ENCODE data around the gene KRT79.
"Not testable (repeated sequence)": the region's sequence is repeated elsewhere in the genome, so short reads cannot be mapped to it uniquely, and the experiment has no call there.

The KRT79 gene

DNA sequence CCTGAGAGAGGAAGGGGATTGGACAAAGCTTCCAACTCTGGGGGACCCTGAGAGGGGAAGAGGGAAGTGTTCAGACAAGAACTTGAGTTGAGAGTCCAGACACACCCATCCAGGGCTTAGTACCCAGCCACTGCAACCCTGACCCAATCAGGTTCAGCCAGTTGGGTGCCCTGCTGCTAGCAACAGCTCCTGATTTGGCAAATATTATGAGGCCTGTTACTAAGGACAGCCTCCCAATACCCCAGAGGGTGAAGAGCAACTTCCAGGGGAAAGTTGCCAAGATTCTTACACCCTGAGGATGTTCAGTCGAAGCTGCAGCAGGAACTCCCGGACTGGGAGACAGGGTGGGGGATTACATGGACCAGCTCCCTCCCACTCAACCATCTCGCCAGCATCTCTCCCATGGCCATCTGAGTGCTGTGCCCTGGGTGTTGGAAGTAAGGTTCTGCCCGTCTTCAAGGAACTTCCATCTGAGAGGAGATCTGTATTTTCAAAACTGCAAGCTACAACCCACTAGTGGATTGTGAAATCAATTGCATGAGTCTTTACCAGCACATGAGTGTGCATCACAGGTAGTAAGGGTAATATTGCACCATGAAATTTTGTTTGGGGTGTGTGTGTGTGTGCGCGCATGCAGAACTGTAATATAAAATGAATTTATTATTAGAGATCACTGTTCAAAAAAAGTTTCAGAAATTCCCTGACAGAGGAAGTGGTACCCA is 26.2 kb upstream of the KRT79 start:
- no peak for DNase-seq

DNA sequence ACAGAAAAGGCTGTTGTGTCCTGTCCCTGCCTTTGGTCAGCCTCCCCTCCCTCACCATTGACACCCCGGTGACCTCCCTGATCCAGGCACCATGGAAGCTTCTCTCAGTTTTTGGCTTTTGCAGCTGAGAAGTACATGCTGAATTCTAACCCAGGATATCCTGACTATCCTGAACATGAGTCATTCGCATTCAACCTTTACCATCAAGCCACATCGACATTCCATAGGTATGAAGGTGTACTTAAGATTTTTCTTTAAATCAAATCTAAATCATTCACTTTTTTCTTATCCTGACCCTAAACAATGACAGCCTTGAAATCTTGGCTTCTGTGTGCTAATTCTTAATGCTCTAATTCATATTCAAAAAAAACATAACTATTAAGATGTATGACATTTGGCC is 23.4 kb upstream of the KRT79 start:
- DNase-seq = no peak

DNA sequence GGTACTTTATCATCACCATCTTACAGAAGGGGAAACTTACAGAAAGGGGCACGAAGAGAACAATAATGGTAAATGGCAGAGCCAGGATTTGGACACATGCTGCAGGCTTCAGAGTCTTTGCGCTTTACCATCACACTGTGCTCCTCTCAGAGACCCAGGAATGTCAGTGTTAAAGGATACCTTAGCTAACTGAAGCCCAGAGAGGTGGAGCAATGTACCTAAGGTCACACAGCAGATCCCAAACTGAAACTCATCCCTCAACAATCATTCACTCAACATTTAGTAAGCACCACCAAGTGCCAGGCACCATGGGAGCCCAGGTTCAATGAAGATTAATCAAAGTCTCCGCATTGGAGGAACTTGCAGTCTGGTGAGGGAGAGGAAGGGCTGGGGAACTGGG is 22.7 kb upstream of the KRT79 start:
- DNase-seq = no peak

DNA sequence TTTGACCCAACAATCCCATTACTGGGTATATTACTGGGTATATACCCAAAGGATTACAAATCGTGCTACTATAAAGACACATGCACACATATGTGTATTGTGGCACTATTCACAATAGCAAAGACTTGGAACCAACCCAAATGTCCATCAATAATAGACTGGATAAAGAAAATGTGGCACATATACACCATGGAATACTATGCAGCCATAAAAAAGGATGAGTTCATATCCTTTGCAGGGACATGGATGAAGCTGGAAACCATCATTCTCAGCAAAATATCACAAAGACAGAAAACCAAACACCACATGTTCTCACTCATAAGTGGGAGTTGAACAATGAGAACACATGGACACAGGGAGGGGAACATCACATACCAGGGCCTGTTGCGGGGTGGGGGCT is 22.0 kb upstream of the KRT79 start:
- DNase-seq = not testable (repeated sequence)

DNA sequence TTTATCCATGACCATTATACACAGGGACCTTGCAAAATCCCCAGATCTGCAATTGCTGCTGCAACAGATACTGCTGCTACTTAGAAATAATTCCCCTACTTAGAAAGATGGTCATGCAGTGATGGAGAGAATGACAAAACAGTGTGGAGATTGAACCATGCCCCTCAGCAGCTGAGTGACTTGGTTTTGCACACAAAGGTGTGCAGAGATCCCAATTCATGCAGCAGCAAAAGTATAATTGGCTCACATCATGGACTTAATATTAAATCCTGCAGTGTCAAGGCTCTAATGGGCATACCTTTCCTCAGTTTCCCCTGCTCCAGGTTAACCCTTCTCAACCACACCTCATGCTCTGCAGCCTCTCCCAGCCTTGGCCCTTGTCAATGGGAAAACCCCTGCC is 17.7 kb upstream of the KRT79 start:
- no peak for DNase-seq

DNA sequence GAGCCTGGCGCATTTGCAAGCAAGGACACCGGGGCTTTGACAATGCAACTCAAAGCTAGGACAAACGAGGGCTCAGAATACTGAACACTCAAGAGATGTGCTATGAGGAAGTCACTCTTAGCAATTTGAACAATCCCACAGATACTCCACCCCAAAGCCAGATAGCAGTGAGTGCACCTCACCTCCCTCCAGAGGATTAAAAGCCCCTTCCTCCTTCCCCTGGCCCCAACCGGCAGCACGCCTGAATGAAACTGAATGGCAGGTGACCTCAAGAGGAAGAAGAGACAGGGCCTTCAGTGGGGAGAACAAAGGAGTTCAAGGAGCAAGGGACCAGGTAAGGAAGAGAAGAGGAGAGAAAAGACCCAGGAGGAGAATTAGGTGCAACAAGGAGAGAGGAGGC is 16.6 kb upstream of the KRT79 start:
- DNase-seq = no peak

DNA sequence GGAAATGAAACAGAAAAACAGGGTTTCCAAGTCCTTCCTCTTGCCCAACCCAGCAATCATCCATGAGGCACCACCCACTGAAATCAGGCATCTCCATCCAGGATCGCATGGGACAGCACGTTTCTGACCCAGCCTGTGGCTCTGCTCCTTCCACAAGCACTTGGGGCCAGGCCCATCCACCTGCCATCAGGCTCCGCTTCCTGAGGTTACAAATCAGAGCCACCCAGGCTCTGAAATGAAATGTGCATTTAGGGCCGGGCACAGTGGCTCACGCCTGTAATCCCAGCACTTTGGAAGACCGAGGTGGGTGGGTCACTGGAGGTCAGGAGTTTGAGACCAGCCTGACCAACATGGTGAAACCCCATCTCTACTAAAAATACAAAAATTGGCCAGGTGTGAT is 15.4 kb upstream of the KRT79 start:
- DNase-seq = no peak

DNA sequence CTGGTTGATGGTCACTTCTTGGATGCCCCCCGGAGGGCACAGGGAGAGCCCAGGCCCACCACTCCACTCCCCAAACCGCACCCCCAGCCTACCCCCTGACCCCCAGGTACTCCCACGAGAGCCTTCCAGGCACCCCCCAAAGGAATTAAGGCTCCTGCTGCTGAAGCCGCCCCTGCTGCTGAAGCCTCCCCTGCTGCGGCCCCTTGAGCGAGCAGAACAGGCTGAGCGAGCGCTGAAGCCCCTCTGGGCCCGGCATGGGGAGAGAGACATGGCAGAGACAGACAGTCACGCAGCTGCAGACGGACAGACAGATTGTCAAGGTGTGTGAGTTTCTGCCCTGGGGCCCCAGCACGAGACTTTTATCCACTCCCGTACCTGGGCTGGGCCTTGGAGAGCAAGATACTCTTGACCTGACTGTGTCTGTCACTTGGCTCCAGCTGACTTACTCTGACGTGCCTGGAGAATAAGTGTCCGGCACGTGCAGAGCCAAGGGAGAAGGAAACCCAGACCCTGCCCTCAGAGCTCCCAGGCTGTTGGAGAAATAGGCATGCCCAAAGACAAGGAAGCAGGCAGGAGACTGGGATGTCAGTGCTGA is 14.6 kb upstream of the KRT79 start, which contains the start of gene KRT78:
Gene KRT78, minus strand, starts transcription at position 334 of the 595 bp plus-strand sequence. Its CDS starts 64 bp downstream, at position 270.
- DNase-seq = no peak

DNA sequence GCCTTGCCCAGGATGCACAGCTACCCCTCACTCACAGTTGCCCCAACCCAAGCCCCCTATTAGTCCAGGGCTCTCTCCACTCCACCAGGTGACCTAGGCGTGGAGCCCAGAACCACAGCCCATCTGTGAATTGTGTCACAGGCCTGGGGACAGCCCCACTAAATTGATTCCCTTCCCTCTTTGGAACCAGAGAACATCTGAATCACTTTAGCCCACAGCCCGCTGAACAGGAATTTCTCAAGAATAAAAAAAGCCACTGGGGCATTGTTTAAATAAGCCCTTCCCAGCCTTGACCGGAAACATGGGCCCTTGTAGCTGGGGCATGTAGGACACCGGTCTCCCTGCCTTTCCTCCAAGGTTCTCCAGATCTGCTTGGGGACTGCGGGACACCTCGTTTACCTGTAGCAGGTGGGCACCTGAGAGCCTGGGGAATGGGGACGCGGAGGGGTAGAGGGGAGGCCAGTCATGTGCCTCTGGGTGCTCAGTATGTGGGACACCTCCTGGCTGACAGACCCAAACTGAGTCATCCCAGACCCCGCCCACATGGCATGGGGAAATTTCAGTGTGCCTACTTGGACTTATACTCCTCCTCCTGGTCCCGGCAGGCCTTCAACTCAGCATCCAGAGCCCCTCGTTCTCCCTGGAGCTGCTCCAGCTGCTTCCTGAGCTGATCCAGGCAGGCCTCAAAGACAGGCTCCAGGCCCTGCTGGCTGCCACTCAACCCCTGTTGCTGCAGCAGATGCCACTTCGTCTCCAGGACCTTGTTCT is 13.4 kb upstream of the KRT79 start:
- no peak for DNase-seq

DNA sequence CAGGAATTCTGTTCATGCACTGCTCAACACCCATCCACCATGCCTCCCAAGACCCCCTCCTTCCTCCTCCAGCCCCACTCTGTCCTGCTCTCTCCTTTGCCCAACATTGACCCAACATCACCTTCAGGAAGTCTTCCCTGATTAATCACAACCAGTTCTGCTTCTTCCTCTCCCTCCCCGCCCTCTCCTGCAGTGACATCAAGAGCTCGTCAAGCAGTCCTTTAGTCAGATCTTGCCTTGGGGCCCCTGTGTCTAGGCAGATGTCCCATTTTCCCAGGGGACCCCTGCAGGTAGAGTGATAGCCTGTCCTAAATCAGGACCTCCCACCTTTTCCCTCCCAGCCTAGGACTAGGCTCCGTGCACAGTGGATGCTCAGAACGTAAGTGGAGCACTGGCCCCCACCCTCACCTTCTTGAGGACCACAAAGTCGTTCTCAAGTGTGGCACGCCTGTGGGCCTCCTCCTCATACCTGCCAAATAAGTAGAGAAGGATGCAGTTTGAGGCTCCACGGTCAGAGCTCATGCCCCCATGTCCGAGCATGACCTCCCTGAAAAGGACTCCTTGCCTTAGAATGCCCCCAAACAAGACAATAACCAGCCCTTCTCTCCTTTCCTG is 12.4 kb upstream of the KRT79 start:
- no peak for DNase-seq

DNA sequence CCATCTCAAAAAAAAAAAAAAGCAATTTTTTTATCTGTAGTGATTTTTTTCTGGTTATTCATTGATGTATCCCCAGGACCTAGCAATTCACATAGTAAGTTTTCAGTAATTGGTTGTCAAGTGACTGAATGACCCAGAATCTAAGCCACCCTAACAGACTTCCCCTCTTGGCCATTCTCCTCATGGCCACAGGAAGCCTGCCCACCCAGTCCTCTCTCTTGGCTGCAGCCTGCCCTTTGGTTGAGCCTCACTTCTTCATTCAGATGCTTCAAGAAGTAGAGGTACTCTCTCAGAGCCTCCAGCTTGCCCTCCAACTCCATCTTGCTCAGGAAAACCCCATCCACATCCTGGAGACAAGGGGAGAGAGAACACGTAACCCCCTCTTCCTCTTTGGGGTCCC is 11.8 kb upstream of the KRT79 start:
- no peak for DNase-seq

DNA sequence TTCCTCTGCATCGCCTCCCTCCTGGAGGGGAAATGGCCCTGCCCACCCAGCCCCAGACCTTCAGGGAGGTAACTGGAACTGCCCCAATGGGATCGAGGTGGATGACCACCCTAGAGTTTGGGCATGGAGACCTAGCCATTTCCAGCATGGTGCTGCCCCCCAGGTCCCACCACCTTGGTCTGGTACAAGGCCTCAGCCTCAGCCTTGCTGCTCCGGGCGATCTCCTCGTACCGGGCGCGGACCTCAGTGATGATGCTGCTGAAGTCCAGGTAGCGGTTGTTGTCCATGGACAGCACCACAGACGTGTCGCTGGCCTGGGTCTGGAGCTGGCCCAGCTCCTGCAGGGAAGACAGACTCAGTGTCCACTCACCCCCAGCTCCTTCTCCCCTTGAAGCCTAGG is 10.3 kb upstream of the KRT79 start:
- DNase-seq = no peak

DNA sequence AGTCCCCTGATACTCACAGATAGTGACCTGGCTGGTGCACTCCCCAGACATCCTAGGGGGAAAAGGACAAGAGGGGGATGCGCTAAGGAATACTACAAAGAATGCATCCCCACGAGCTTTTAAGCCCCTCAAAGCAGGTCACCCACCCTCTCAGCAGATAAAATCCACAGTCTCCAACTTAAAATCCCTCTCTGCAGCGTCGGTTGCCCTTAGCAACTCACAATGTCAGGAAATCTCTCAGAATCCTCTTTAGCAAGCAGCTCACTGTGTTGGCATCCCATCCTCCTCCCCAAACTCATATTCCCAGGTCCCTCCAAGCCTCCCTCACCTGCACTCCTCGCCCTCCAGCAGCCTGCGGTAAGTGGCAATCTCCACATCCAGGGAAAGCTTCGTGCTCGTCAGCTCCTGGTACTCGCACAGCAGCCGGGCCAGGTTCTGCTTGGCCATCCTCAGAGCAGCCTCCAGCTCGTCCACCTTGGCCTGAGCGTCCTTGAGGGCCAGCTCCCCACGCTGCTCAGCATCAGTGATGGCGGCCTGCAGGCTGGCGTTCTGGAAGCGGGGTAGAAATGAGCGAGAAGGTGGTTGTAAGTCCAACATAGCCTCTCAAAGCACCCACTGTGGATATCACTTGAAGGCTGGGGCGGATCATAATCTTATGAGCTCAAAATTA is 5.5 kb upstream of the KRT79 start:
- DNase-seq = no peak

DNA sequence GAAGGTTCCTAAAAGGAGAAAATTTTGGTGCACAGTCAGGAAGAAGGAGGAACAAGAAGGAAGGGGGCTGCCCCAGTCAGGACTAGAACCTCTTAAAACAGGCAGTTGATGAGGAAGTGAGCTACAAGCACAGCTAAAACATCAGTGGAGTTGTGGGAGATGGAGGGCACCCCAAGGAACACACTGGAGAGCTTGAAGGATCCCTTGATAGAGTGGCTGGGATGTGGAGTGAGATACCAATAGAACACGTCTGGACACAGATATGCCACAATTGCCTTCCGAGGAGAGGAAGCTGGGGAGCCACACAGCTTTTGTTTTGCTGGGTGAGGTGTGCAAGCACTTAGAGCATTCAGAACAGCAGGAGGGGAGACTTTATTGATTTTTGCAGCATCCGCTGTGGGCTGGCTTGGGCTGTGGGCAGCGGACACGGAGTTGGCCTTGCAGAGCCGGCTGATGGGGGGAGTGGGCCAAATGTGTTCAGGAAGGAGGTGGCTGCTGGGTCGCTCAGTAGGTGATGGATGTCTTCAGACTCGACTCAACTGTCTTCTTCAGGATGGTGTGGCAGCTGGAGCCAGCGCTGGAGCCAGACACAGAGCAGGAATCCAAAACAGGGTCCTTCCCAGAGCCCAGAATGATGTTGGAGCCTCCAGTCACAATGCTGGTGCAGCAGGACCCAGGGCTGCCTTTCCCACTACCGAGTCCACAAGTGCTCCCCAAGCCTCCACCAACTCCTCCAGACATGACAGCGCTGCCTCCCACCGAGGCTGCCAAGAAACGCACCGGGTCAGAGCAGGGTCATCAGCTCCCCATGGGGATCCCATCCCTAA is 4.7 kb upstream of the KRT79 start:
- DNase-seq = no peak

DNA sequence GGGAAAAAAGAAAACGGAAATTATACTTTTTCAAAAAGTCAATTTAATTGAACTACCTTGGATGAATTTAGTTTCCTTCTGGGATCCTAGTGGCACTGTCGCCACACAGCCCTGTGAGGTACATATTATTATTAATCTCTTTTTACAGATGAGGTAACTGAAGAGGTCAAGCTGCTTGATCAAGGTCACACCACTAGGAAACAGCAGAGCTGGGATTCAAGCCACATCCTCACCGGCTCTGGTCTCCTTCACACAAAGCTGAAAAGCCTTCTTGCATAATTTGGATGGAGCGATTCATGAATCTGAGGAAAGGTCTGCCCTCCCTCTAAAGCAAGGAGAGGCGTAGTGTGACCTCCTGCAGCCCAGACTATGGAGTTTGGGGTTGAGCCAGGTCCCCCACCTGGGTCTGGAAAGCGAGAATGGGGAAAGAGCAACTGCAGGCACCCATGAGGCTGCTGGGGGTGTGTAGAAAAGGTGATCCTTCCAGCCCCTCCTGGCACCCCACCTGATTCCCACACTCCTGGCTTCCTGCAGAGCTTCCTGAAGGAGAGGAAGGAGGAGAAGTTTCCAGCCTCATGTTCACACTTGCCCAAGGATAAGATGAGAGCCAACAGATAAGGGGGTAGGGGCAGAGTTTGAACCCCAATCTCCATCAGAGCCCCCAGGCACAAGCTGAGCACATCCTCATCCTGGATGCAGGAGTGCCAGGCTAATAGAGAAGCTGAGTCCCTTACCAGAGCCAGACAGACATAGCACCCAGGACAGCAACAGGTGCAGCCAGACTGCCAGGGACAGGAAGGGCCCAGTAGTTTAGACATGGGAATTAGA is 3.9 kb upstream of the KRT79 start:
- no peak for DNase-seq

DNA sequence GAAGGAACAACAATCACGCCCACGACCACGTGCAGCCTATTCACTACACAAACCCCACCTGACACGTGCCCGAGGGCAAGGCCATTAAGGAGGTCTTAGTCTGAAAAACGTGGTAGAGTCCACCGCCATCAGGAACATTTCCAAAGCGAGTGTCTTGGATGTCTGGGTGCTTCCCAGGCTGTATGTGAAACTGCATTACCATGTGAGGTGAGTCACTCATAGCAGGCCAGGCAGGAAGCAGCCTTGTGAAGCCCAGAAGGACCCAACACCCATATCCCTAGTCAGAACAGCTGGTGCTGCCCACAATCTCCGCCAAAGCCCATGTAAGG is 3.3 kb upstream of the KRT79 start:
- DNase-seq = no peak

DNA sequence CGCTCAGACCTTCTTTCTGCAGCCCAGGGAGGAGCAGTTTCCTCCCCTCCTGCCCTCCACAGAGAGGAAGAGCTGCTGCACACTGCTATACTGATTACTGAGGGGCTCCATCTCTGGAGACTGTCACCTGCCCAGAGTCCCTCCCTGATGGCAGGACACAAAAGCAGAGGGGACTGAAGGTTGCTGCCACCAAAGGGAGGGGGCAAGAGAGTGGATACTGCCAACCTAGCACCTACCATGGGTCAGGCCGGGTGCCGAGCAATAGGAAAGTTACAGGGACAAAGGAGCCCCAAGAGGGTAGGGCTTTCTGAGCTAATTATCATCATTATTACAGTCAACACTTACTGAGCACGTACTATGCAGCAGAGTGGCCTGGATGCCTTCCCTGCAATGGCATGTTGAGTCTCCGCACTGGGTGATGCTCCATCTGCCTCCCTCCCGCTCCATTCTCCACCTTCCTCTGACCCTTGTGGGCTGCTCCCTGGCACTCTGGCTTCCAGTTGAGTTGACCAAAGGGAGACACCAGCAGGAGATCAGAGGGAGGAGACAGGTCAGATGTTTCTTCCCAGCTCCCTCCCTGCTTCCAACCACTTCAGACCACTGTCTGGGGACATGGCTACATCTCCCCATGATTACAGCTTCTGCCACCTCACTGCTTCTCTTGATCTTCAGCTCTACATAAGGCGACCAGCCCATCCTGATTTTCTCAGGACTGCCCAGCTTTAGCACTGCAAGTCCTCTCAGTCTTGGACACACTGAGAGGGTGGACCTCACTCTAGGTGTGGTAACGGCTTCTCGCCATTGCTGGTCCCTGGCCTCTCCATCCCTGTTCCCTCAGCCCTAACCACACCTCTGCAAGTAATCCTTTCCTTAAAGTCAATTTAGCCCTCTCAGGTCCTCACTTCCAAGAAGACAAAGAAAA is 2.6 kb upstream of the KRT79 start:
- DNase-seq = no peak

DNA sequence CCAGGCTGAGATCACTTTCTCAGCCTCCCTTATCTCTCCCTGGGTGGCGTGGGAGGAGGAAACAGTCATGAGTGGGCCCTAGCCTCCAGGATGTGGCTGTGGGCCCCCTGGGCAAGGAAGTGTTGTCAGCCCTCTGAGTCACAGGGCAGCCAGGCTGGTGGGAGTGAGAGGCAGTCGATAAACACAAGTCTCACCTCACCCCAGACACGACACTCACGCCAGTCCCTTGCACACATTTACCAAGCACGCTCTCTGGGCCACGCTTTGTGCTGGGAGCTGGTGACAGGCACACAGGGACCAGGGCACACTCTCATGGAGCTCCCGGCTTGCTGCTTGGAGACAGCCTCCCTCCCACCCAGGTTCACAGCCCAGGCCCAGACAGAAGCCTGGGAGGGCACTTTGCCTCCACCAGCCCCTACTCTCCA is 1.9 kb upstream of the KRT79 start:
- peak; percentile 51 to 74 for DNase-seq

DNA sequence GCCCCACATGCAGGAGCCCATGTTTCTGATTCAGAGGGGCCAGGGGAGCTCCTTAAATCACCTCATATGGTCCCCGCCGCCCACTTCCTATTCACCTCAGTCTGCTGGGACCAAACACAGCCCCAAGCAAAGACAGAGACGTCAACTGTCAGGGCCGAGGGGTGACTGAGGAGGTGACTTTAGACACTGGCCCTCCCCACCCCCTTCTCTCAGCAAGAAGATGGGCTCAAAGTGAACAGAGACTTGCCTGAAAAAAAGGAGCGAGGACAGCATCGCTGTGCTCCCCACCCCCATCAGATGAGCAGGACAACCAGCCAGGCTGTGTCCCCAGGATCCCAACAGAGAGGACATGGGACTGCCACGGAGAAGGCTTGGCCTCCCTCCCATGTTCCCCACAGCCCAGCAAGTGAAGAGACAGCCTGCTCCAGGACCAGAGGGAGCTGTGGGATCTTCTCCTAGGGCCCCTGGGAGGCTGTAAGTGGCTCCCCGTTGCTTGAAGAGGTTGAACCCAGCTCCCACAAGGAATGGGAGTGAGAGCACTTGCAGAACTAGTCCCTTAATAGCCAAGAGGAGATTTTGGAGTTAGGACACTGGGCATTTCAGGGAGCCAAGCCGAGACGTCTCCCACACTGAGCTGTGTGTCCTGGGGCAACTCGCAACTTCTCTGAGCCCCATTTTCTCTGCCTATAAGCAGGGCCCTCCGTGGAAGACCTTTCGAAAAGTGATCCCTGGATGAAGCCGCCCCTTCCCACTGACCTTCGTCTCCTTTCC is 1.3 kb upstream of the KRT79 start:
- no peak for DNase-seq

DNA sequence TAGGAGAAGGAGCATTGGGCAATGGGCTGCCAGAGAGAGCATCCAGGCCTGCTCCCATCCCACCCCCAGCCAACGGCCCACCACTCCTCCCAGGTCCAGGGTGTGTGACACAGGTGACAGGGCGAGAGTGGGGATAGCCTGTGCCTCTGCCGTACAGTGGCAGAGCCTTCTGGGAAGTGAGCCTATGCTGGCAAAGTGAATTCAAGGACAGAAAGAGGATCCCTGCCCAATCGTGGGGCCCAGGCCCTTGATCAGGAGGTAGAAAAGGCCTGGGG is 553 bp upstream of the KRT79 start:
- no peak for DNase-seq

Data from stimulated activated CD4-positive, alpha-beta T cell treated with anti-CD3 and anti-CD28 coated beads, Interleukin-4, amount 100 ng/mL, for 4 hours (primary cell).